Neural progenitor cell (in vitro differentiated cells): ENCODE measurements around the gene CCL7. TPM values are rescaled to one million over a fixed set of nuclear protein-coding genes. Genes with fewer than 3 reads are reported as not detected.

Experiments
- DNase-seq: peaks from one replicate; pipeline ENCODE4 v3.0.0-alpha.2; 2016; ENCODE audit warnings: low spot score
- H2AFZ ChIP-seq: fragments of 200-600 bp; sonication (generic); replicated peaks from 2 replicates; pipeline ENCODE4 v1.6.1; 2016; ENCODE audit warnings: antibody characterized with exemption
- H3F3A ChIP-seq: fragments of 200-600 bp; sonication (generic); 2 replicates; pipeline ENCODE4 v1.6.1; 2016; ENCODE audit warnings: antibody characterized with exemption, low read depth
- H3K27ac ChIP-seq: fragments of 200-600 bp; sonication (generic); 2 replicates; pipeline ENCODE4 v1.5.1; 2016; ENCODE audit warnings: mild to moderate bottlenecking
- H3K27me3 ChIP-seq: fragments of 200-600 bp; sonication (generic); 2 replicates; pipeline ENCODE4 v1.6.1; 2016; ENCODE audit warnings: mild to moderate bottlenecking, moderate library complexity
- H3K36me3 ChIP-seq: fragments of 200-600 bp; sonication (generic); 2 replicates; pipeline ENCODE4 v1.5.1; 2016
- H3K4me1 ChIP-seq: fragments of 200-600 bp; sonication (generic); 2 replicates; pipeline ENCODE4 v1.6.1; 2016; ENCODE audit warnings: mixed run types
- H3K4me2 ChIP-seq: fragments of 200-600 bp; sonication (generic); 2 replicates; pipeline ENCODE4 v1.6.1; 2016
- H3K4me3 ChIP-seq: fragments of 200-600 bp; sonication (generic); 2 replicates; pipeline ENCODE4 v1.5.1; 2016
- H3K79me2 ChIP-seq: fragments of 200-600 bp; sonication (generic); 2 replicates; pipeline ENCODE4 v1.6.1; 2016; ENCODE audit warnings: low read depth
- H3K9ac ChIP-seq: fragments of 200-600 bp; sonication (generic); 2 replicates; pipeline ENCODE4 v1.6.1; 2016
- H3K9me3 ChIP-seq: fragments of 200-600 bp; sonication (generic); 2 replicates; pipeline ENCODE4 v1.5.1; 2016; ENCODE audit warnings: low read depth
- H4K20me1 ChIP-seq: fragments of 200-600 bp; sonication (generic); 2 replicates; pipeline ENCODE4 v1.6.1; 2016; ENCODE audit warnings: low read depth
- H3K27ac Mint-ChIP-seq: 3 replicates; pipeline ENCODE4 v1.8.0; 2021; ENCODE audit warnings: mixed read lengths
- H3K27me3 Mint-ChIP-seq: 2 replicates; pipeline ENCODE4 v1.8.0; 2022; ENCODE audit warnings: low read depth, mild to moderate bottlenecking, inconsistent platforms, moderate library complexity, mixed read lengths; ENCODE audit not compliant: insufficient read depth
- H3K36me3 Mint-ChIP-seq: 3 replicates; pipeline ENCODE4 v1.8.0; 2021; ENCODE audit warnings: mixed read lengths
- H3K4me1 Mint-ChIP-seq: 3 replicates; pipeline ENCODE4 v1.8.0; 2021; ENCODE audit warnings: mixed read lengths
- H3K4me3 Mint-ChIP-seq: 3 replicates; pipeline ENCODE4 v1.8.0; 2021; ENCODE audit warnings: mild to moderate bottlenecking, moderate library complexity, mixed read lengths
- H3K9me3 Mint-ChIP-seq: 3 replicates; pipeline ENCODE4 v1.8.0; 2020; ENCODE audit warnings: mixed read lengths
- EZH2 ChIP-seq: fragments of 200-600 bp; sonication (generic); IDR thresholded peaks from 2 replicates; pipeline ENCODE4 v1.6.1; 2017; ENCODE audit warnings: antibody characterized with exemption, mild to moderate bottlenecking, moderate library complexity
- EZH2phosphoT487 ChIP-seq: fragments of 200-600 bp; sonication (generic); IDR thresholded peaks from 2 replicates; pipeline ENCODE4 v1.6.1; 2017; ENCODE audit warnings: antibody characterized with exemption
- total RNA-seq: library from RNA; depleted of rRNA; stranded (reverse); fragments of >200 nt; gene quantifications from 2 replicates; pipeline ENCODE4 v1.2.3, GENCODE V29; 2015; ENCODE audit warnings: low replicate concordance
- TF ChIP-seq, protein P1 (sequence below): fragments of 200-600 bp; sonication (generic); IDR thresholded peaks from 2 replicates; pipeline ENCODE4 v1.5.1; 2017; ENCODE audit warnings: antibody characterized with exemption, mild to moderate bottlenecking

CCL7 gene
- total RNA-seq, 1 donor from 2014 or later: not detected

DNA sequence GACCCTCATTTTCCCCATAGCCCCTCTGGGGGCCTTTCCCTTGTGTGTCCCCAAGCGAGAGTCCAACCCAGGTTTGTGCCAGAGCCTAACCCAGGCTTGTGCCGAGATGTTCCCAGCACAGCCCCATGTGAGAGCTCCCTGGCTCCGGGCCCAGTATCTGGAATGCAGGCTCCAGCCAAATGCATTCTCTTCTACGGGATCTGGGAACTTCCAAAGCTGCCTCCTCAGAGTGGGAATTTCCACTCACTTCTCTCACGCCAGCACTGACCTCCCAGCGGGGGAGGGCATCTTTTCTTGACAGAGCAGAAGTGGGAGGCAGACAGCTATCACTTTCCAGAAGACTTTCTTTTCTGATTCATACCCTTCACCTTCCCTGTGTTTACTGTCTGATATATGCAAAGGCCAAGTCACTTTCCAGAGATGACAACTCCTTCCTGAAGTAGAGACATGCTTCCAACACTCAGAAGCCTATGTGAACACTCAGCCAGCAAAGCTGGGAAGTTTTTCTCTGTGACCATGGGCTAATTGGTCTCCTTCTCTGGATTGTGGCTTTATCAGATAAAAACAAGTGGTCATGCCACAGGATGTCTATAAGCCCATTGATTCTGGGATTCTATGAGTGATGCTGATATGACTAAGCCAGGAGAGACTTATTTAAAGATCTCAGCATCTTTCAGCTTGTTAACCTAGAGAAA is 17.4 kb upstream of the CCL7 start:
- no peak overlapping the region for H3K27ac ChIP-seq

GRCh38 chr17:34253139-34253525 is 16.9 kb upstream of the CCL7 start:
- Histone ChIP-seq H3K4me1 (peaks cover 13% of the 10 kb centered on the region), H3K4me2 (no peak overlapping the region), H3K36me3 (no peaks in the 10 kb centered on the region), H3K9ac (no peak overlapping the region), H2AFZ (no peak overlapping the region), H3F3A (peaks cover 16% of the 10 kb centered on the region), H3K27me3 (no peaks in the 10 kb centered on the region), H3K9me3 (no peaks in the 10 kb centered on the region), H4K20me1 (no peaks in the 10 kb centered on the region), H3K4me3 (no peak overlapping the region), H3K27ac (no peak overlapping the region), H3K79me2 (no peaks in the 10 kb centered on the region)
- TF ChIP-seq, protein P1, sequence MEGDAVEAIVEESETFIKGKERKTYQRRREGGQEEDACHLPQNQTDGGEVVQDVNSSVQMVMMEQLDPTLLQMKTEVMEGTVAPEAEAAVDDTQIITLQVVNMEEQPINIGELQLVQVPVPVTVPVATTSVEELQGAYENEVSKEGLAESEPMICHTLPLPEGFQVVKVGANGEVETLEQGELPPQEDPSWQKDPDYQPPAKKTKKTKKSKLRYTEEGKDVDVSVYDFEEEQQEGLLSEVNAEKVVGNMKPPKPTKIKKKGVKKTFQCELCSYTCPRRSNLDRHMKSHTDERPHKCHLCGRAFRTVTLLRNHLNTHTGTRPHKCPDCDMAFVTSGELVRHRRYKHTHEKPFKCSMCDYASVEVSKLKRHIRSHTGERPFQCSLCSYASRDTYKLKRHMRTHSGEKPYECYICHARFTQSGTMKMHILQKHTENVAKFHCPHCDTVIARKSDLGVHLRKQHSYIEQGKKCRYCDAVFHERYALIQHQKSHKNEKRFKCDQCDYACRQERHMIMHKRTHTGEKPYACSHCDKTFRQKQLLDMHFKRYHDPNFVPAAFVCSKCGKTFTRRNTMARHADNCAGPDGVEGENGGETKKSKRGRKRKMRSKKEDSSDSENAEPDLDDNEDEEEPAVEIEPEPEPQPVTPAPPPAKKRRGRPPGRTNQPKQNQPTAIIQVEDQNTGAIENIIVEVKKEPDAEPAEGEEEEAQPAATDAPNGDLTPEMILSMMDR: no peak
- TF ChIP-seq EZH2 (no peak), EZH2phosphoT487 (no peak)
- peaks cover 40% of the 10 kb centered on the region for H3K4me1 Mint-ChIP-seq
- H3K36me3 Mint-ChIP-seq: no peaks in the 10 kb centered on the region
- no peaks in the 10 kb centered on the region for H3K9me3 Mint-ChIP-seq
- peaks cover 4% of the 10 kb centered on the region for H3K27me3 Mint-ChIP-seq
- DNase-seq: no peak
- no peak overlapping the region for H3K4me3 Mint-ChIP-seq
- H3K27ac Mint-ChIP-seq: no peak overlapping the region

More for the DNA sequence above, 17.4 kb upstream of the CCL7 start:
- no peaks in the 10 kb centered on the region for H3K9me3 Mint-ChIP-seq
- Histone ChIP-seq H3K4me3 (no peak overlapping the region), H3K9ac (no peak overlapping the region), H2AFZ (no peak overlapping the region), H3K4me2 (no peak overlapping the region), H3K27me3 (no peaks in the 10 kb centered on the region), H4K20me1 (no peaks in the 10 kb centered on the region), H3K4me1 (peaks cover 13% of the 10 kb centered on the region), H3K36me3 (no peaks in the 10 kb centered on the region), H3K9me3 (no peaks in the 10 kb centered on the region), H3K79me2 (no peaks in the 10 kb centered on the region), H3F3A (peaks cover 16% of the 10 kb centered on the region)
- DNase-seq: no peak
- H3K36me3 Mint-ChIP-seq: no peaks in the 10 kb centered on the region
- H3K4me1 Mint-ChIP-seq: peaks cover 41% of the 10 kb centered on the region
- H3K4me3 Mint-ChIP-seq: no peak overlapping the region
- H3K27ac Mint-ChIP-seq: no peak overlapping the region
- TF ChIP-seq EZH2: no peak
- no peak for TF ChIP-seq EZH2phosphoT487
- TF ChIP-seq, protein P1: no peak
- peaks cover 5% of the 10 kb centered on the region for H3K27me3 Mint-ChIP-seq

- Mint-ChIP-seq H3K27ac (no peak overlapping the region), H3K36me3 (no peaks in the 10 kb centered on the region), H3K4me1 (peaks cover 40% of the 10 kb centered on the region), H3K9me3 (no peaks in the 10 kb centered on the region), H3K4me3 (peak overlapping the region; percentile 23), H3K27me3 (peaks cover 3% of the 10 kb centered on the region)
- Histone ChIP-seq H3K36me3 (no peaks in the 10 kb centered on the region), H3K27ac (peak overlapping the region; percentile 51), H3K4me2 (peak overlapping the region; percentile 85), H2AFZ (no peak overlapping the region), H3K4me1 (peaks cover 17% of the 10 kb centered on the region), H3F3A (peaks cover 16% of the 10 kb centered on the region), H3K4me3 (no peak overlapping the region), H4K20me1 (no peaks in the 10 kb centered on the region), H3K9me3 (no peaks in the 10 kb centered on the region), H3K27me3 (no peaks in the 10 kb centered on the region), H3K9ac (no peak overlapping the region), H3K79me2 (no peaks in the 10 kb centered on the region)
- TF ChIP-seq, protein P1: no peak
- TF ChIP-seq EZH2 (no peak), EZH2phosphoT487 (no peak)
- DNase-seq: no peak
These were observed 15.9 kb upstream of the CCL7 start for GRCh38 chr17:34254146-34254545.
